ENCODE results near the gene HOXA11. TPM values are rescaled to one million over a fixed set of nuclear protein-coding genes. Genes with fewer than 3 reads are reported as not detected.

Gene HOXA11
- total RNA-seq, 1 experiment from 2014 or later: 0.79 TPM

- DNase-seq (ENCODE audit: low read depth): no peak
These were observed 7.7 kb upstream of the HOXA11 start for GRCh38 chr7:27192546-27193334.

- DNase-seq (ENCODE audit: low read depth): no peak
These were observed 7.0 kb upstream of the HOXA11 start for GRCh38 chr7:27191833-27192545.

- DNase-seq (ENCODE audit: low read depth): no peak
These were observed 6.2 kb upstream of the HOXA11 start for GRCh38 chr7:27191161-27191731.

- no peak for DNase-seq (ENCODE audit: low read depth)
These were observed 5.1 kb upstream of the HOXA11 start for GRCh38 chr7:27189997-27190748.

- no peak for DNase-seq (ENCODE audit: low read depth)
These were observed 4.4 kb upstream of the HOXA11 start for GRCh38 chr7:27189295-27189996.

- no peak for DNase-seq (ENCODE audit: low read depth)
These were observed 3.6 kb upstream of the HOXA11 start for GRCh38 chr7:27188386-27189294.

- DNase-seq (ENCODE audit: low read depth): no peak
These were observed 2.7 kb upstream of the HOXA11 start for GRCh38 chr7:27187475-27188385.

- no peak for DNase-seq (ENCODE audit: low read depth)
These were observed 1.8 kb upstream of the HOXA11 start for GRCh38 chr7:27186668-27187474.

GRCh38 chr7:27185854-27186667 is 1.0 kb upstream of the HOXA11 start:
- no peak for DNase-seq (ENCODE audit: low read depth)

GRCh38 chr7:27184337-27185012 is 557 bp downstream of the HOXA11 start:
- DNase-seq (ENCODE audit: low read depth): peak; percentile 65

- peak; percentile 64 for DNase-seq (ENCODE audit: low read depth)
These were observed 1.2 kb downstream of the HOXA11 start for GRCh38 chr7:27183682-27184336.

- DNase-seq (ENCODE audit: low read depth): peak; percentile 46
These were observed 2.0 kb downstream of the HOXA11 start for GRCh38 chr7:27182861-27183681.

- DNase-seq (ENCODE audit: low read depth): no peak
These were observed 2.7 kb downstream of the HOXA11 start for GRCh38 chr7:27182285-27182841.

GRCh38 chr7:27181795-27182275 is 3.2 kb downstream of the HOXA11 start:
- no peak for DNase-seq (ENCODE audit: low read depth)

Data from M059J (cell line).